MCF 10A (cell line): ENCODE data around the gene SLCO2A1. TPM values are rescaled to one million over a fixed set of nuclear protein-coding genes. Genes with fewer than 3 reads are reported as not detected.

Source experiments
- BruUV-seq: library from RNA; stranded (reverse); fragments of 400-500 nt; replicated peaks from 2 replicates; lab custom pipeline; 2021; lab: Mats Ljungman, UMichigan
- CTCF ChIA-PET: fragments of 300-600 bp; sonication (Branson Sonifier 250); formaldehyde crosslinking; extraction: SDS; loops from one replicate; lab custom pipeline; 2021; ENCODE audit warnings: antibody characterized with exemption, inconsistent platforms; lab: Yijun Ruan, JAX
- POLR2A ChIA-PET: fragments of 300-600, 350-650 bp; sonication (Branson Sonifier 250); formaldehyde crosslinking; extraction: SDS; loops from one replicate; lab custom pipeline; 2020; ENCODE audit warnings: antibody characterized with exemption, inconsistent platforms; lab: Yijun Ruan, JAX
- DNase-seq: peaks from one replicate; pipeline ENCODE4 v3.0.0-alpha.2; 2018; ENCODE audit not compliant: unreplicated experiment
- H3K27ac Mint-ChIP-seq: one replicate; pipeline ENCODE4 v1.8.0; 2022; ENCODE audit warnings: mild to moderate bottlenecking, low read depth, mixed read lengths; ENCODE audit not compliant: unreplicated experiment
- H3K27me3 Mint-ChIP-seq: one replicate; pipeline ENCODE4 v1.8.0; 2022; ENCODE audit warnings: mixed read lengths; ENCODE audit not compliant: insufficient read depth, unreplicated experiment
- H3K36me3 Mint-ChIP-seq: one replicate; pipeline ENCODE4 v1.8.0; 2022; ENCODE audit warnings: mild to moderate bottlenecking, moderate library complexity, mixed read lengths; ENCODE audit not compliant: insufficient read depth, unreplicated experiment
- H3K4me1 Mint-ChIP-seq: one replicate; pipeline ENCODE4 v1.8.0; 2022; ENCODE audit warnings: mixed read lengths; ENCODE audit not compliant: insufficient read depth, unreplicated experiment
- H3K4me3 Mint-ChIP-seq: one replicate; pipeline ENCODE4 v1.8.0; 2022; ENCODE audit warnings: mild to moderate bottlenecking, moderate library complexity, mixed read lengths; ENCODE audit not compliant: unreplicated experiment
- H3K9me3 Mint-ChIP-seq: one replicate; pipeline ENCODE4 v1.8.0; 2022; ENCODE audit warnings: mixed read lengths; ENCODE audit not compliant: unreplicated experiment
- CTCF ChIP-seq: fragments of 200-600 bp; IDR thresholded peaks from one replicate; pipeline ENCODE4 v1.8.0; 2022; ENCODE audit warnings: antibody characterized with exemption, mild to moderate bottlenecking; ENCODE audit not compliant: unreplicated experiment
- intact Hi-C: fragments of 100-400 bp; cut with micrococcal nuclease; formaldehyde crosslinking; loops from 2 replicates; pipeline ENCODE4 v1.14.1; 2022
- total RNA-seq: library from RNA; stranded (reverse); gene quantifications from 2 replicates; pipeline ENCODE4 v1.2.3, GENCODE V29; 2022

SLCO2A1 gene
- total RNA-seq, 1 experiment from 2014 or later, result 1.0 TPM

- H3K9me3 Mint-ChIP-seq, result no peaks in the 10 kb centered on the region
- intact Hi-C loops, result no loop called here
- TF ChIP-seq CTCF, result no peak
- BruUV-seq, result no TSS peak
- H3K36me3 Mint-ChIP-seq, result no peaks in the 10 kb centered on the region
- H3K27ac Mint-ChIP-seq, result no peak overlapping the region
- H3K4me3 Mint-ChIP-seq, result no peak overlapping the region
- ChIA-PET POLR2A (no interaction called here), CTCF (interaction anchor here (0.6 kb wide), 2 partner anchors 138 to 723 kb away, joined by 3 to 4 read pairs; no protein-coding TSS in a partner anchor)
- DNase-seq, result no peak
- peaks cover 40% of the 10 kb centered on the region for H3K27me3 Mint-ChIP-seq
- no peaks in the 10 kb centered on the region for H3K4me1 Mint-ChIP-seq
These were observed 143.5 kb downstream of the SLCO2A1 start for GRCh38 chr3:133886031-133886722.

GRCh38 chr3:133884887-133885711 lies 144.6 kb downstream of the SLCO2A1 start:
- Mint-ChIP-seq H3K9me3 (no peaks in the 10 kb centered on the region), H3K4me1 (no peaks in the 10 kb centered on the region), H3K36me3 (no peaks in the 10 kb centered on the region), H3K27me3 (peaks cover 40% of the 10 kb centered on the region), H3K4me3 (no peak overlapping the region), H3K27ac (no peak overlapping the region)
- no TSS peak for BruUV-seq
- DNase-seq, result no peak
- intact Hi-C loops, result no loop called here
- CTCF ChIA-PET, result interaction anchor here (1.2 kb wide), 1 partner anchor 63 kb away, joined by 3 read pairs; no protein-coding TSS in a partner anchor
- POLR2A ChIA-PET, result no interaction called here
- TF ChIP-seq CTCF, result no peak

GRCh38 chr3:133884054-133884886 lies 145.5 kb downstream of the SLCO2A1 start:
- no peaks in the 10 kb centered on the region for H3K36me3 Mint-ChIP-seq
- BruUV-seq, result no TSS peak
- ChIA-PET POLR2A (no interaction called here), CTCF (interaction anchor here (1.2 to 1.5 kb wide), 2 partner anchors 10 to 62 kb away, joined by 3 read pairs; no protein-coding TSS in a partner anchor)
- H3K9me3 Mint-ChIP-seq, result no peaks in the 10 kb centered on the region
- H3K27ac Mint-ChIP-seq, result no peak overlapping the region
- TF ChIP-seq CTCF, result no peak
- H3K4me1 Mint-ChIP-seq, result no peaks in the 10 kb centered on the region
- no peak overlapping the region for H3K4me3 Mint-ChIP-seq
- peaks cover 40% of the 10 kb centered on the region for H3K27me3 Mint-ChIP-seq
- DNase-seq, result no peak
- intact Hi-C loops, result no loop called here
